Stimulated activated CD4-positive, alpha-beta T cell treated with anti-CD3 and anti-CD28 coated beads, Interleukin-1b, Interleukin-23, amount 100 ng/mL, for 1 hour (primary cell): Measurements from ENCODE around the gene SLC13A3.

Experiments
- DNase-seq, 2 donors: peaks; one replicate each; pipeline ENCODE4 v3.0.0-alpha.2; 2020; ENCODE audit warnings: low read depth in 2 of 2

The SLC13A3 gene

DNA sequence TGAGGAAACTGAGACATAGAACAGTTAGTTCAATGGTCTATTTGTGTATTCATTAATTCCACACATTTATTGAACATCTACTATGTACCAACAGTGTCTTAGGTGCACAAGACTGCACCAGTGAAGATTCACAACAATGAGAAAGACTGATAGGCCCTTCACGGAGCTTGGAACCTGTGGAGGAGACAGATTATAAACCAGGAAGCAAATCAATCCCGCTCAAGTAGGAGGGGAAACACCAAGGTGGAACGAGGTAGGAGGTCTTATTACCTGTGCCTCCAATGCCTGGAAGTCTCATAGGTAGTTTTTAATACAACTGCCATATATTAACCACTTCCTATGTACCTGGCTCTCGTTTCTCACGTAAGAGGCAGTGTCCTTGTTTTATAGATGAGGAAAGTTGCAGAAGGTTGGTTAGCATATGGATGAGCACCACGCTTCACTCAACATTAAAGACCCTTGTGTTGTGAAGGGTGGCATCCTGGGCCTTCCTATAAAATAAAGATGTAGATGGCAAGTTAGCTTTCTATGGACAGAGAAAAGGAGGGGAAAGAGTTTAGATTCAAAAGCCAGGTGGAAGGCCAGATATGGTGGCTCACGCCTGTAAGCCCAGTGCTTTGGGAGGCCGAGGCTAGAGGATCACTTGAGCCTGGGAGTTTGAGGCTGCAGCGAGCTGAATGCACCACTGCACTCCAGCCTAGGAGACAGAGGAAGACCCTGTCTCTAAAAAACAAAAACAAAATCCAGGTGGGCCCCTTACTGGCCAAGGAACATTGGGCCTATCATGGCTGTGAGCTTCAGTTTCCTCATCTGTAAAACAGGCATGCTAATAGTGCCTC lies 45.1 kb downstream of the SLC13A3 start:
- DNase-seq = no peak

DNA sequence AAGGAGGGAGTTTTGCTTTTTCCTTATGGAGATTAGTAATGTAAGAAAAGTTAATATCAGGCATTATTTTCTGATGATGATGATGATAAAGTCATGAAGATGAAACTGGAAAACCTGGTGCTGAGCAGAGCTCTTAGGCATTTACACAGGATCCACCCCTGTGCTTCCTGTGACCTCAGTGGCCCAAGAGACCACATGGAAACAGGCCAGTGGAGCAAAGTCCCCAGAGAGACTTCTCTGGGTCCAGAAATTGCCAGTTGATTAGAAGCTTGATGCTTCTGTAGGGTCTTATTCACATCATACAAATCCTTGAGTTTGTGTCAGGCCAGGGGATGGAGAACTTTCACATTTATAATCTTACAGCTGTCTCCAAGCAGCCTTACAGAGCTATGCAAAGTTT lies 46.1 kb downstream of the SLC13A3 start:
- DNase-seq = no peak

- no peak for DNase-seq
Observed at GRCh38 chr20:46604551-46605133, 46.6 kb downstream of the SLC13A3 start.

GRCh38 chr20:46602429-46602828 lies 48.8 kb downstream of the SLC13A3 start:
- DNase-seq = no peak

GRCh38 chr20:46601603-46602122 lies 49.6 kb downstream of the SLC13A3 start:
- no peak for DNase-seq

- no peak for DNase-seq
Observed at GRCh38 chr20:46600286-46600752, 50.9 kb downstream of the SLC13A3 start.

DNA sequence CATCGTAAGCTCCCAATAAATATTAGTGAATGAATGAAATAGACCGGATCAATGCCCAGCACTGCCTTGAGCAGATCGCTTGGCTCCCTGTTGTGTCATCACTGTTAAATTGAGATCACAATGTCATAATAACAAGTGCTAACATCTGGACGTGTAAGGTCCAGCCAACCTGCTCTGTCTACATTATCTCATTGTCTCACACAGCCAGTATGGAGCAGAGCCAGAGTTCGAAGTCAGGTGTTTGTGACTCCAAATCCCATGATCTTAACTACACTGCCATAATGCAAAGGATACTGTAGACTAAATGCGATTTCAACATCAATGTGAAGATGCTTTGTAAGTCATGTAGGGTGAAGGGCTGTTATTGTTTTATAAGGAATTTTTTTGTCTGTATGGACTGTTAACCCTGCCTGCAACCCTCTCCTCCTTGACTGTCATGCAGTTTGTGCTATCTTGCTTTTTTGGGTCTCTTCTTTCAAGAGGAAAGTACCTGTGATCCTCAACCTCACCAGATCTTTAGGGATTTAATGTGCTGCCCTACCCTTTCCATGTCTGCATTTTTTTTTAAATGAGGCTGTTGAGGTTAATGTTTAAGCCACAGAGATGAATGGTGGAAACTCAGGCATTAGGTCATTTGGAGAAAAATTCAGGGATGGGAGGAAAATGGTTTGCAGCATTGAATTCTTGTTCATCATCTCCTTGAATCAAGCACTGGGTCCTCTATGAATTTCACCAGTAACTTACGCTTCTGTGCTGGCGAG lies 51.9 kb downstream of the SLC13A3 start:
- DNase-seq = no peak

- DNase-seq = no peak
Observed at GRCh38 chr20:46595933-46596332, 55.3 kb downstream of the SLC13A3 start.

DNA sequence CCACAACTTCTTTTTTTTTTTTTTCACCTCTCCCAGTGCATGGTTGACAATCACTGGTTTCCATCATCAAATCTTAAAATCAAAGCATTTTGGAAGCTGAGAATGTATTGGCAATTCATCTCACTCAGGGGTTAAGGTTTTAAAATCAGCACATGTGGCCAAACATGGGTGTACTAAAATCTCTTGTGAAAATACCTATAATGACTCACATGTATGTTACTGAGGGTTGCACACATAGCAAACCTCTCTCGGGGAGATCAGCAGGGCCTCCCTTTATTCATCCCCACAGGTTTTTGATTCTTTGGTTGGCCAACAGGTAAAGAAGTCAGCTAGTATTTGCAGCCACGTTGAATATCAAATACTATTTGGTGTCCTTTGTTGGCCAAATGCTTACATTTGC lies 56.5 kb downstream of the SLC13A3 start:
- DNase-seq = no peak

GRCh38 chr20:46592580-46593362 lies 58.5 kb downstream of the SLC13A3 start:
- no peak for DNase-seq

DNA sequence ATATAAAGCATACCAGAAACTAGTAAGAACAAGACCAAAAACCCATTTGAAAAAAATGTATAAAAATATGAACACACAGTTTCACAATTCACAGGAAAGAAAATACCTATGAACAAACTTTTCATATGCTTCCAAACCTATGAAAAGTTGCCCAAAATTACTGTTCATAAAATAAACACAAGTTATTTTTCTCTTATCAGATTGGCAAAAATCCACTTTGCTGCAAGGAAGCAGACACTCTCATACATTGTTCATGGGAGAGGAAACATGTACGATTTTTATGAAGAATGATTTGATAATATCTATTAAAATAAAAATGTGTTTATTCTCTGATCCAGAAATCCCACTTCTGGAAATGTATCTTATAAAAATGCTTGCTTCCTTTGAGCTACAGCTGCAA lies 60.8 kb downstream of the SLC13A3 start:
- DNase-seq = no peak

DNA sequence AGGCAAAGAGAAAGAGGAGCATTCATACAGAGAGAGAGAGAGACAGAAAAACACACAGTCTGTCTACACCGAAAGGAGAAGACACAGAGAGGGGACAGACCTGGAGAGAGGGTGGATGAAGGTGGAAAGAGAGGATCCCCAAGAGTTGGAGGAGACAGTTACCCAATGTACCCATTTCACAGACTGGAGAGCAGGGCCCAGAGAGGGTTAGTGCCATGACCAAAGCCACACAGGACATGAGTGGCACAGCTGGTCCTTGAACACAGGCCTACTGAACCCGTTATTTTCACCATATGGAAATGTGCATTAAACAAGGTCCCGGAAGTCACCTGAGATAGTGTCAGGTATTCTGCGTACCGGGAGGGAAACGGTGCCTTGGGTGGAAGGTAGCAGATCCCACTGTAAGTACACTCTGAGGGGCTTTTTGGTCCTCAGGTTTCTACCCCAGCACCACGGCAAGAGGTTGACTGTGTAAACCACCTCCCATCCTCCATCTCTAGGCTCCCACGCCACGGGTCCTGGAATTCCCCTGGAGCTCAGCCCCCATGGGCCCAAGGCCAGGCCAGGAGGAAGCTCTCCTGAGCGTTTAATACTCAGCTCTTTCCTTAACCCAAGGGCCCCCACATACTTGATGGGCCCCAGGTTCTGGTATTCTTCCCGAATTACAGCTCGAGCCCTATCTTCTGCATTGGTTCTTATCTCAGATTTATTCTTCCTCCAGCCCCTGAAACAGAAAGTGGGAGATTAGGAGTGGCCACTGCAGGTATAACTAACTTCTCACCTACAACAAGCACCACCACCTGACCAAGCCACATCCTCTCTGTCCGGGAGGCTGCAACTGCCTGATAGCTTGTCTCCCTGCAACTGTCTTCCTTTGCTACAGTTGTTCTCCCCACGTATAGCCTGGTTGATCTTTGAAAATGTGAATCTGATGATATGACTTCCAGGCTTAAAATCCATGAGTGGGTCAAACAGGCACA lies 62.4 kb downstream of the SLC13A3 start:
- no peak for DNase-seq

- no peak for DNase-seq
Observed at GRCh38 chr20:46587986-46588385, 63.3 kb downstream of the SLC13A3 start.

DNA sequence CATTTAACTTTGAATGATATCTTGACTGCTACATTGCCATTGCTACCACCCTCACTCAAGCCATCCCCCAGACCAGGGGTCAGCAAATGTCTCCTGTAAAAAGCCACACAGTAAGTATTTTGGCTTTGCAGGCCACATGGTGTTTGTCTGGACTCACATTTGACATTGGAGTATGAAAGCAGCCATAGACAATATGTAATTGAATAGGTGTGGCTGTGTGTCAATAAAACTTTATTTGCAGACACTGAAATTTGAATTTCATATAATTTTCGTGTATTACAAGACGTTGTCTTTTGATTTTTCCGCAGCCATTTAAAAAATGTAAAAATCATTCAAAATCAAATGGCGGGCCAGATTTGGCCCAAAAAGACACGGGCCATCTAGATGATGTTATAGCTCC lies 64.5 kb downstream of the SLC13A3 start:
- no peak for DNase-seq

DNA sequence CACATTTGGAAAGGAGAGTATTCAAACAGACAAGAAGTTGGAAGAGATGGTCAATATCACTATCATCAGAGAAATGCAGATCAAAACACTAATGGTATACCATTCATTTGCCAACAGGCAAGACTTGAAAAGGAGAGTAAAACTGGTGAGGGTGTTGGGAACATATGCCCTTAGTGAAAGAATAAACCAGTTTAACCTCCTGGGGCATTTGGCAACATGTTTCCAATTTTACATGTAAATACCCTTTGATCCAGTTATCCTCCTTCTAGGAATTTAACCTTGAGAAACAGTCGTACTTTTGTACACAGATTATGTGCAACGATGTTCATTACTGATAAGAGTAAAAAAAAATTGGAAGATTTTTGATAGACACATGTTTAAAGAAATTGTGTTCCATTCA lies 66.8 kb downstream of the SLC13A3 start:
- no peak for DNase-seq

GRCh38 chr20:46583411-46584214 lies 67.6 kb downstream of the SLC13A3 start:
- no peak for DNase-seq

DNA sequence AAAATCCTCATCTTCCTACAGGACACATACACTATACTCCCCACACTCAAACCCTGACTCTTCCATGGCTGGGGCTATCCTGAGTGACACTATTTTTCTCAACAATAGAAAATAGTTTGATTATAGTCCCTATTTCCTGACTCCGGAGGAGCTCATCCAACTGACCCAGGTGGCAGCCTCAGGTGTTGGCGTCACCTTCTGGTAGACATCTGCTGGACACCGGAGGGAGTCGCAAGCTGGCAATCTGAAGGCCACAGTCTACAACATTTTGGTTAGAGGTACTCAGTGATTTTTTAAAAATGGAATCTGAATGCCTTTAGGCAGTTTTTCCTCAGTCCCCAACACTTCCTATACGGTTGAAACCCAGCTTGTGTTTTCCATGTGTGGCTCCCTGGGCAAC lies 68.6 kb downstream of the SLC13A3 start:
- DNase-seq = no peak

- no peak for DNase-seq
Observed at GRCh38 chr20:46581391-46581790, 69.9 kb downstream of the SLC13A3 start.

DNA sequence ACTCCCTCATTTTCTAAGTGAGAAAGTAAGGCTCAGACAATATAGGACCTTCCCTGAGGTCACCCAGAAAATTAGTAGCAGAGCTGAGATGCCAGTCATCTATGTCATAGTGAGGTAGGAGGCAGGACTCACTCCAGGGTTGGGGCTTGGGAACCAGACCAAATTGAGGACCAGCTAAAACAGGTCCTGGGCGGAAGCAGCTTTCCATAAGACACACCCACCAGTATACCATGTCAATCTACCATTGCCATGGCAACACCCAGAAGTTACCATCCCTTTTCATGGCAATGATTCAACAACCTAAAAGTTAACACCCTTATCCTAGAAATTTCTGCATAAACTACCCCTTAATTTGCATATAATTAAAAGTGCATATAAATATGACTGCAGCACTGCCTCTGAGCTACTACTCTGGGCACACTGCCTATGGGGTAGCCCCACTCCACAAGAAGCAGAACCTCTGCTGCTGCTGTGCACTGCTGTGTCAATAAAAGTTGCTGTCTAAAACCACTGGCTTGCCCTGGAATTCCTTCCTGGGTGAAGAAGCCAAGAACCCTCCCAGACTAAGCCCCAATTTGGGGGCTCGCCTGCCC lies 70.5 kb downstream of the SLC13A3 start:
- DNase-seq = no peak
